Uterus (tissue), 4 donors: Measurements from ENCODE around the gene ERLIN1. TPM values are rescaled to one million over a fixed set of nuclear protein-coding genes. Genes with fewer than 3 reads are reported as not detected.

ENCODE experiments used
- DNase-seq, 2 donors: peaks; one replicate each; pipeline ENCODE4 v3.0.0-alpha.2; 2019 to 2020
- H3K27ac ChIP-seq, 2 donors: fragments of 200-600 bp; sonication (generic); 1 replicate in 1 of 2; 2 replicates in 1 of 2; pipeline ENCODE4 v1.5.1; 2016 to 2018
- H3K27me3 ChIP-seq, 2 donors: fragments of 200-600 bp; sonication (generic); one replicate each; pipeline ENCODE4 v1.5.1; 2018 to 2019; ENCODE audit warnings: control low read depth in 1 of 2
- H3K36me3 ChIP-seq, 2 donors: fragments of 200-600 bp; sonication (generic); one replicate each; pipeline ENCODE4 v1.5.1; 2019; ENCODE audit warnings: control low read depth in 1 of 2
- H3K4me1 ChIP-seq, 2 donors: fragments of 200-600 bp; sonication (generic); one replicate each; pipeline ENCODE4 v1.5.1; 2018 to 2019; ENCODE audit warnings: control low read depth in 1 of 2
- H3K4me3 ChIP-seq, 2 donors: fragments of 200-600 bp; sonication (generic); 1 replicate in 1 of 2; 2 replicates in 1 of 2; pipeline ENCODE4 v1.5.1; 2018 to 2019; ENCODE audit warnings: mild to moderate bottlenecking in 1 of 2
- H3K9me3 ChIP-seq, 2 donors: fragments of 200-600 bp; sonication (generic); one replicate each; pipeline ENCODE4 v1.5.1; 2019; ENCODE audit warnings: control low read depth in 1 of 2
- POLR2A ChIP-seq, 2 donors: fragments of 450-650 bp; IDR thresholded peaks; one replicate each; pipeline ENCODE4 v1.6.1; 2016; ENCODE audit warnings: antibody characterized with exemption in 2 of 2, mild to moderate bottlenecking in 1 of 2, moderate library complexity in 1 of 2
- intact Hi-C: fragments of 100-400 bp; cut with DNase I; formaldehyde crosslinking; loops from one replicate; pipeline ENCODE4 v1.15.1; 2023; ENCODE audit warnings: low total_unique reads
- total RNA-seq, 4 donors: library from RNA; depleted of rRNA in 3 of 4; stranded (reverse); fragments of >200 nt in 3 of 4; gene quantifications; one replicate each; pipeline versions ENCODE4 v1.1.0 to v1.2.4, GENCODE V29; 2014 to 2023
- TF ChIP-seq, protein P1 (sequence below), 4 experiments: fragments of 200-600 bp in 2 of 4; fragments of 450-650 bp in 2 of 4; sonication (generic) in 2 of 4; IDR thresholded peaks; one replicate each; pipeline ENCODE4 v1.5.1; 2016 to 2019; ENCODE audit warnings: antibody characterized with exemption in 4 of 4, mild to moderate bottlenecking in 2 of 4, moderate library complexity in 1 of 4
- donor health status: DM: yes; HTN: yes; CAD: no.

ERLIN1 gene
- total RNA-seq, 4 donors from 2014 or later = 2.4 to 44.8 (median 16.7) TPM

DNA sequence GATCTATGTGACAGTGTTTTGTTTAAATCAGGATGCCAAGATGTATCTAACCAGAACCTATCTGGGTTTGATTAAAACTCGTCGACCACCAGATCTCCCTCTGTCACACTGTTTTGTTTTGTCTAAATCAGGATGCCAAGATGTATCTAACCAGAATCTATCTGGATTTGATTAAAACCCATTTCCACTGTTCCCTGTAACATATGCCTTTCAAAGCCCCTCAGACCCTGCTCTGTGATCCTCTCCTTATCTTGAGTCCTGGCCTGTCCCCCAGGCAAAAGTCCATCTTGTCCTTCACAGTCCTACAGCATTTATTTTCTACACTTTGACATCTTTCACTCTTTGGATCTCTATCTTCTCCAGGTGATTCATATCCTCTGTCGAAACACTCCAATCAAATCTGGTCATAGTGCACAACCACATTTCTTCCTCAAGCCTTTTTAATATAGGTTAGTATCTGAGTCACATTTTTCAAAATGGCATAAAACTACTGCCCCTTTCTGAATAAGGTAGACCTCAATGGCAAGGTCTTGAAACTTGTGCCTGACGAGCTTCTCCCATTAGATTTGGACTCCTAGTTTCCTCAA is 32.5 kb downstream of the ERLIN1 start:
- Histone ChIP-seq H3K4me3 (no peak overlapping the region), H3K27me3 (no peaks in the 10 kb centered on the region), H3K9me3 (no peaks in the 10 kb centered on the region), H3K27ac (no peak overlapping the region), H3K36me3 (no peaks in the 10 kb centered on the region), H3K4me1 (no peaks in the 10 kb centered on the region)
- TF ChIP-seq POLR2A (IDR thresholded peaks at IDR 0.05) = no peak
- TF ChIP-seq, protein P1, sequence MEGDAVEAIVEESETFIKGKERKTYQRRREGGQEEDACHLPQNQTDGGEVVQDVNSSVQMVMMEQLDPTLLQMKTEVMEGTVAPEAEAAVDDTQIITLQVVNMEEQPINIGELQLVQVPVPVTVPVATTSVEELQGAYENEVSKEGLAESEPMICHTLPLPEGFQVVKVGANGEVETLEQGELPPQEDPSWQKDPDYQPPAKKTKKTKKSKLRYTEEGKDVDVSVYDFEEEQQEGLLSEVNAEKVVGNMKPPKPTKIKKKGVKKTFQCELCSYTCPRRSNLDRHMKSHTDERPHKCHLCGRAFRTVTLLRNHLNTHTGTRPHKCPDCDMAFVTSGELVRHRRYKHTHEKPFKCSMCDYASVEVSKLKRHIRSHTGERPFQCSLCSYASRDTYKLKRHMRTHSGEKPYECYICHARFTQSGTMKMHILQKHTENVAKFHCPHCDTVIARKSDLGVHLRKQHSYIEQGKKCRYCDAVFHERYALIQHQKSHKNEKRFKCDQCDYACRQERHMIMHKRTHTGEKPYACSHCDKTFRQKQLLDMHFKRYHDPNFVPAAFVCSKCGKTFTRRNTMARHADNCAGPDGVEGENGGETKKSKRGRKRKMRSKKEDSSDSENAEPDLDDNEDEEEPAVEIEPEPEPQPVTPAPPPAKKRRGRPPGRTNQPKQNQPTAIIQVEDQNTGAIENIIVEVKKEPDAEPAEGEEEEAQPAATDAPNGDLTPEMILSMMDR (IDR thresholded peaks at IDR 0.05) = no peak
- no peak for DNase-seq
- intact Hi-C loops = no loop called here

DNA sequence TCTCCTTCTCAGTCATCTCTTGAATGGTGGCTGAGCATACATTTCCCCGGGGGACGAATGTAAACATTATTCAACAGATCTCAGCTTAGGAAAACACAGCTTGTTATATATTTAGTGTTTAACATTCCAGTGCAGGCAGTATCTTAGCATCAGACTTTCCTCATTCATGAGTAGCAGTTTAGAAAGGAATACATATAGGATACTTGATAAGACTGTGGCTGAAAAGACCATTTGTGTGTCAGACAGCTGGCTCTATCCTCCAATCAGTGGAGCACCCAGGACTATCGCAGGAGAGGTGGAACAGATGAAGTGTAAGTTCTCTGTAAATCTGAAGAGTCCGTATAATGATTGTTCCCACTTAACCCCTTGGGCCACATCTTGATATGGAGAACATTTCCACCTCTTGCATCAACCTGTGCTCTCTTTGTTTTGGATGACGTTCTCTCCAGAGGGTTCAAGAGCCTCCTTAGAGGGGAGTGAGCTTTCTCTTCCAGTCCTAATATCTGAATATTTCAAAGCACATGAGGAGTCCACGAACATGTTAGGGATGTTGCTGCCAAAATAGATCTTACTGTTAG is 34.0 kb downstream of the ERLIN1 start:
- no peak for DNase-seq
- no peaks in the 10 kb centered on the region for H3K27me3 ChIP-seq
- H3K36me3 ChIP-seq = no peaks in the 10 kb centered on the region
- no peaks in the 10 kb centered on the region for H3K9me3 ChIP-seq
- H3K27ac ChIP-seq = no peak overlapping the region
- no peaks in the 10 kb centered on the region for H3K4me1 ChIP-seq
- TF ChIP-seq POLR2A (IDR thresholded peaks at IDR 0.05) = no peak
- TF ChIP-seq, protein P1 (IDR thresholded peaks at IDR 0.05) = no peak
- no peak overlapping the region for H3K4me3 ChIP-seq
- intact Hi-C loops = no loop called here

DNA sequence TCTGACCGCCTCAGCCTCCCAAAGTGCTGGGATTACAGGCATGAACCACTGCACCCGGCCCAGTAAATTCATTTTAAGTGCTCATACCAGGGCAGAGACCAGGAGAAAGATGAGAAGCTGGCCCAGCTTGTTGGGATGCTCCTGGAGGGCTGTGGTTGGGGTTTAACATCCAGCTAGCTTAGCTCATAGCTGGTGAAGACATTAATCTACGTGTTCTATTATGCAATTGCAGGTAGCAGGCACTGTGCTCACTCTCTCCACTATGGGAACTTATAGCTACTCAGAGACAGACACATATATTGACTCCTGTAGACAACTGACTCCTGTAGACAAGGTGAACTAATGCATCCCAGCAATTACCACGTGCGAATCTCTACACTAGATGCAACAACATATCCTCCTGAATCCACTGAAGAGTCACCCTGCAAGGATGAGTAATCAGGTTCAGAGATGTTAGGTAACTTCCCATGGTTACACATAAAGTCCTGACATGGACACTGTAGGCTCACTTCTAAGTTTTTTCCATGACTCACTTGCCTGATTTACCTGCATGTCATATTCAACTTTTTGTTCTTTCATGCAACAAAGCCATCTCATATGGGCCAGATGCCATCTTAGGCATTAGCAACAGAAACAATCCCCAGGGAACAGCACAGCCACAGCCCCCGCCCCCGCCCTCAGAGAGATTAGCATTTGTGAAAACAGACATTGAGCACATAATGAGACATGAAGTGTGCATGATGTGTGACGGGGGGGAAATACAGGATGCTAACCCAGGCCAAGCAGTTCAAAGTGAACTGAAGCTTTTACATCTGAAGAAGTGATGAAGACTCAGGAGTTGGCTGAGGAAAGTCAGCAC is 37.2 kb downstream of the ERLIN1 start:
- Histone ChIP-seq H3K4me3 (no peak overlapping the region), H3K27ac (no peak overlapping the region), H3K9me3 (no peaks in the 10 kb centered on the region), H3K27me3 (no peaks in the 10 kb centered on the region), H3K4me1 (no peaks in the 10 kb centered on the region), H3K36me3 (no peaks in the 10 kb centered on the region)
- no peak for DNase-seq
- no peak for TF ChIP-seq POLR2A (IDR thresholded peaks at IDR 0.05)
- TF ChIP-seq, protein P1 (IDR thresholded peaks at IDR 0.05) = no peak
- intact Hi-C loops = no loop called here

DNA sequence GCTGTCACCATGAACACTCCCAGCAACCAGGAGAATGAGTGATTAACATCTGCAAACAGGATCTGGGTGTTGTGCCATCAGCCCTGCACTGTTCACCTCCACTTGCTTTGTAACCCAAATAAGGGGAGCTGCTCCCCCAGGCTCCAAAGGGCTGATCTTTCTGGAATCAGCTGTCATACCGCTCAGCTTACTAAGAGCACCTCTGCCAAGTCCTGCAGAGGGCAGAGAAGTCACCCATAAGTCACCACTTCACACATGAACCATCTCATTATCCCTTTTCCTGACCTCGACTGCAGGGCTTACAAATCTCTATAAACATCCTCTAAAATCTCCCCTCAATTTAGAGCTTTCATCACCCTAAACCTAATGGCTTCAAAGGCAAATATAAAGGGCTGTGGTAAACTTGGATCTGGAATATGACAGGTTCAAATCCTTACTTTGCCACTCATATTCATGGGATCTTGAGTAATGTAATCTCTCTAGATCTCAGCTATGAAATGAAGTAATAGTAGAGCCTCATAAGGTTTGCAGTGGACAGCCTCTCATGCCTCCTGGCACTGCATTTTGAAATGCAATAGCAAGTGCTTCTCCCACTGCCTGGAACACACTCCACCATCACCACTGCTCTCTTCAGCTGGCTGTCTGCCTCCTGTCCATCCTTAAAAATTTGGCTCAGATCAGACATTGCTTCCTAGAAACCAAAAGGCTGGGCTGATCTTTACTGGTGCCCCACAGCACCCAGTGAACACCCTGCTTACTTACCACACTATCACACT is 38.8 kb downstream of the ERLIN1 start:
- H3K27ac ChIP-seq = no peak overlapping the region
- no peak for DNase-seq
- H3K9me3 ChIP-seq = no peaks in the 10 kb centered on the region
- no peak overlapping the region for H3K4me3 ChIP-seq
- H3K36me3 ChIP-seq = no peaks in the 10 kb centered on the region
- intact Hi-C loops = no loop called here
- no peaks in the 10 kb centered on the region for H3K4me1 ChIP-seq
- H3K27me3 ChIP-seq = no peaks in the 10 kb centered on the region
- no peak for TF ChIP-seq POLR2A (IDR thresholded peaks at IDR 0.05)
- TF ChIP-seq, protein P1 (IDR thresholded peaks at IDR 0.05) = no peak
